Mucosa of descending colon (tissue), 3 donors: Measurements from ENCODE around the gene HAUS1. TPM values are rescaled to one million over a fixed set of nuclear protein-coding genes. Genes with fewer than 3 reads are reported as not detected.

Experiments used
- ATAC-seq: fragments of 200-7000 bp; cut with Tn5 transposase; one replicate; pipeline ENCODE4 v1.9.1; 2020; ENCODE audit warnings: mild to moderate bottlenecking, moderate library complexity
- DNase-seq, 3 donors: peaks; one replicate each; pipeline ENCODE4 v3.0.0-alpha.2; 2020
- H3K36me3 ChIP-seq: fragments of 200-600 bp; one replicate; pipeline ENCODE4 v1.8.0; 2021; ENCODE audit warnings: low read depth, mild to moderate bottlenecking
- H3K4me1 ChIP-seq: fragments of 200-600 bp; one replicate; pipeline ENCODE4 v1.8.0; 2021; ENCODE audit warnings: low read depth, mild to moderate bottlenecking
- H3K4me3 ChIP-seq: fragments of 200-600 bp; one replicate; pipeline ENCODE4 v1.8.0; 2021; ENCODE audit warnings: mild to moderate bottlenecking
- H3K9me3 ChIP-seq: fragments of 200-600 bp; one replicate; pipeline ENCODE4 v1.8.0; 2021; ENCODE audit warnings: mild to moderate bottlenecking
- CTCF ChIP-seq: fragments of 200-600 bp; IDR thresholded peaks from one replicate; pipeline ENCODE4 v1.8.0; 2022; ENCODE audit warnings: antibody characterized with exemption, mild to moderate bottlenecking
- intact Hi-C, 2 donors: fragments of 100-400 bp; cut with DNase I in 1 of 2; cut with micrococcal nuclease in 1 of 2; formaldehyde crosslinking; loops; one replicate each; pipeline versions ENCODE4 v1.11.0 to v1.11.1; 2022; cut with DNase I, micrococcal nuclease
- total RNA-seq, 3 donors: library from RNA; stranded (reverse); fragmentation: NEBNext Ultra II Directional in 2 of 3; extraction: Animal tissue kit (Norgen Biotek cat#: 25700) in 2 of 3; gene quantifications; one replicate each; pipeline versions ENCODE4 v1.2.1 to v1.2.4, GENCODE V29; 2021 to 2023
- donor health status: DM: no; HTN: no; CAD: no; lungs with moderate emphysema.
- donor health status: DM: no; HTN: no; CAD: no.
- donor health status: DM: no; HTN: yes; CAD: no.

HAUS1 gene
- total RNA-seq, 3 donors from 2014 or later: 8.2 to 26.2 (median 18.4) TPM

- H3K9me3 ChIP-seq: no peaks in the 10 kb centered on the region
- ATAC-seq (no peak), DNase-seq (no peak)
- H3K4me1 ChIP-seq: no peaks in the 10 kb centered on the region
- H3K36me3 ChIP-seq: no peaks in the 10 kb centered on the region
- intact Hi-C loops: loop anchor here in 1 of 2 donors (10.0 kb wide), 1 partner anchor 492 kb away; no protein-coding TSS in a partner anchor
- no peak for TF ChIP-seq CTCF
- no peak overlapping the region for H3K4me3 ChIP-seq
These were observed 48.8 kb downstream of the HAUS1 start for GRCh38 chr18:46152808-46153617.

- ATAC-seq (peak; percentile 57), DNase-seq (no peak)
- no peak for TF ChIP-seq CTCF
- intact Hi-C loops: loop anchor here in 1 of 2 donors (10.0 kb wide), 1 partner anchor 489 kb away; no protein-coding TSS in a partner anchor
- Histone ChIP-seq H3K4me1 (no peaks in the 10 kb centered on the region), H3K9me3 (no peaks in the 10 kb centered on the region), H3K36me3 (no peaks in the 10 kb centered on the region), H3K4me3 (no peak overlapping the region)
These were observed 51.5 kb downstream of the HAUS1 start for GRCh38 chr18:46155641-46156051.

- intact Hi-C loops: loop anchor here in 1 of 2 donors (10.0 kb wide), 1 partner anchor 489 kb away; no protein-coding TSS in a partner anchor
- Histone ChIP-seq H3K4me3 (no peak overlapping the region), H3K9me3 (no peaks in the 10 kb centered on the region), H3K4me1 (no peaks in the 10 kb centered on the region), H3K36me3 (no peaks in the 10 kb centered on the region)
- DNase-seq (no peak), ATAC-seq (no peak)
- no peak for TF ChIP-seq CTCF
These were observed 52.0 kb downstream of the HAUS1 start for GRCh38 chr18:46156124-46156745.

GRCh38 chr18:46156843-46157242, 52.7 kb downstream of the HAUS1 start:
- H3K4me1 ChIP-seq: no peaks in the 10 kb centered on the region
- H3K4me3 ChIP-seq: no peak overlapping the region
- ATAC-seq: no peak
- DNase-seq: no peak
- no peaks in the 10 kb centered on the region for H3K9me3 ChIP-seq
- intact Hi-C loops: loop anchor here in 1 of 2 donors (10.0 kb wide), 1 partner anchor 488 kb away; no protein-coding TSS in a partner anchor
- no peak for TF ChIP-seq CTCF
- H3K36me3 ChIP-seq: no peaks in the 10 kb centered on the region

- TF ChIP-seq CTCF: no peak
- Histone ChIP-seq H3K4me3 (no peak overlapping the region), H3K4me1 (no peaks in the 10 kb centered on the region), H3K36me3 (no peaks in the 10 kb centered on the region), H3K9me3 (no peaks in the 10 kb centered on the region)
- ATAC-seq (no peak), DNase-seq (no peak)
- intact Hi-C loops: loop anchor here in 1 of 2 donors (10.0 kb wide), 1 partner anchor 486 kb away; no protein-coding TSS in a partner anchor
These were observed 54.3 kb downstream of the HAUS1 start for GRCh38 chr18:46158499-46158898.
